GM12801 (cell line): ENCODE data around the gene RNF213.

ENCODE experiments used
- CTCF ChIP-seq: IDR thresholded peaks from one replicate; pipeline ENCODE4 v1.5.1; 2011; ENCODE audit warnings: control low read depth; ENCODE audit not compliant: insufficient read length; ENCODE audit errors: extremely low read depth

The RNF213 gene

GRCh38 chr17:80365001-80365965 is 104.6 kb downstream of the RNF213 start:
- TF ChIP-seq CTCF: no peak

- no peak for TF ChIP-seq CTCF
Observed at GRCh38 chr17:80365983-80366382, 105.3 kb downstream of the RNF213 start.

GRCh38 chr17:80367503-80367902 is 106.9 kb downstream of the RNF213 start:
- no peak for TF ChIP-seq CTCF

- no peak for TF ChIP-seq CTCF
Observed at GRCh38 chr17:80371196-80371595, 110.5 kb downstream of the RNF213 start.

GRCh38 chr17:80372456-80372855 is 111.8 kb downstream of the RNF213 start:
- TF ChIP-seq CTCF: no peak

GRCh38 chr17:80372922-80373570 is 112.4 kb downstream of the RNF213 start:
- no peak for TF ChIP-seq CTCF

GRCh38 chr17:80374039-80374731 is 113.5 kb downstream of the RNF213 start:
- TF ChIP-seq CTCF: no peak
